GM19438 (cell line): Measurements from ENCODE around the gene CUX1.
"Not testable (repeated sequence)": the region's sequence is repeated elsewhere in the genome, so short reads cannot be mapped to it uniquely, and the experiment has no call there.

ENCODE experiments used
- ATAC-seq: cut with Tn5 transposase; IDR thresholded peaks from one replicate; pipeline ENCODE4 v1.9.1; 2021; ENCODE audit warnings: low read depth; ENCODE audit not compliant: unreplicated experiment

CUX1 gene

DNA sequence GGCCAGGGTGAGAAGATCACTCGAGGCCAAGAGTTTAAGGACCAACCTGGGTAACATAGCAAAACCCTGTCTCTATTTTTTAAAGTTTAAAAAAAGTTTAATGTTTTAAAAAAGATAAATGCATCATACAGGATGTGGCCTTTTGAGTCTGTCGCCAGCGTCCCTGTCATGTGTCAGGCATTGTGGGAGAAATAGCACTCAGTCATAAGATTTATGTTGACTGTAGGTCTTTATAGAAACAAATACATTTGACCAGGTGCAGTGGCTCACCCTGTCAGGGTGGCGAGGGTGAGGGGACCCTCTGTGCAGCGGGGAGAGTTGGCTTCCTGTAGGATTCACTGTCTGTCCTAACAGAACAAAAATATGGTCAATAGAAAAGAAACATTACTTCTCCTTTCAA is 405.8 kb downstream of the CUX1 start:
- no peak for ATAC-seq

DNA sequence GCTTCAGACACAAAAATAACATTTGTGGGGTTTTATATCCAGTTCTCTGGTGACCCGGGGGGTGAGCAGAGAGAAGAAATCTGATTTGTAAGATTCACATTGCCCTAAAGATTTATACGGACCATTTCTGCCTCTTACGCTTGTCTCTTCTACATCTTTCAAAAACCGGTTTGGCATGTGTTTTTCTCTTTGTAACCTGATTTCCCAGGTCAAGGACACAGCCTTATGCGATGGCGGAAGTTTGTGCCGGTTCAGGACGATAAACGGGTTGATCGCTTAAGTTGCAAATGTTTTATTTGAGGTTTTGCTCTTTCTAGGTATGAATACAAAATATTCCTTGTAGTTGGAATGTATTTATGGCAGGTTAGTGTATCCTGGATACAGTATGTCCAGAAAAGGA is 407.6 kb downstream of the CUX1 start:
- no peak for ATAC-seq

DNA sequence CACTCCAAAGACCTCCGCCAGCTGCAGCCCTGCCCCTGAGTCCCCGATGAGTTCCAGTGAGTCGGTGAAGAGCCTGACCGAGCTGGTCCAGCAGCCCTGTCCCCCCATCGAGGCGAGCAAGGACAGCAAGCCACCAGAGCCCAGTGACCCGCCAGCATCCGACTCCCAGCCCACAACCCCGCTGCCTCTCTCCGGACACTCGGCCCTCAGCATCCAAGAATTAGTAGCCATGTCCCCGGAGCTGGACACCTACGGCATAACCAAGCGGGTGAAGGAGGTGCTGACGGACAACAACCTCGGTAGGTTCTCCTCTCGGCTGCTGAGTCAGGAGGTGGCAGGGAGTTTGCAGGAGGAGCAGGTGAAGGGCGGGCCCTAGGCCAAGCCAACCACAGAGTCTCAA is 409.9 kb downstream of the CUX1 start:
- ATAC-seq, result no peak

GRCh38 chr7:102228935-102229334 is 411.5 kb downstream of the CUX1 start:
- no peak for ATAC-seq

GRCh38 chr7:102230162-102230561 is 412.7 kb downstream of the CUX1 start:
- ATAC-seq, result not testable (repeated sequence)

DNA sequence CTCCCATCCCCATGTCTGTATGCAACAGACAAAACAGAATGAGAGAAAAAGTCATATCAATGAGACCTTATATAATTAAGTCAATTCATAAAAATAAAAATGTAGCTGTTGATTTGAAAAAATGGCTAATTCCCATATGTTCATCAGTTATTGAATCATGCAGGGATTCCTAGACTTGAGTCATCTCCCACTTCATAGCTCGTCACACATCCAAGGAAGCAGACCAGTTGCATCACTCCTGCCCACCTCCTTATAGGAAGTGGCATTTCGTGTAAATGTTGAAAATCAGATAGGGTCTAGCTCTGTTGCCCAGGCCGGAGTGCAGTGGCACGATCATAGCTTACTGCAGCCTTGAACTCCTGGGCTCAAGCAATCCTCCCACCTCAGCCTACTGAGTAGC is 413.2 kb downstream of the CUX1 start:
- no peak for ATAC-seq

GRCh38 chr7:102232611-102233286 is 415.3 kb downstream of the CUX1 start:
- ATAC-seq, result no peak

- no peak for ATAC-seq
Measured at GRCh38 chr7:102234131-102234530, 416.7 kb downstream of the CUX1 start.

DNA sequence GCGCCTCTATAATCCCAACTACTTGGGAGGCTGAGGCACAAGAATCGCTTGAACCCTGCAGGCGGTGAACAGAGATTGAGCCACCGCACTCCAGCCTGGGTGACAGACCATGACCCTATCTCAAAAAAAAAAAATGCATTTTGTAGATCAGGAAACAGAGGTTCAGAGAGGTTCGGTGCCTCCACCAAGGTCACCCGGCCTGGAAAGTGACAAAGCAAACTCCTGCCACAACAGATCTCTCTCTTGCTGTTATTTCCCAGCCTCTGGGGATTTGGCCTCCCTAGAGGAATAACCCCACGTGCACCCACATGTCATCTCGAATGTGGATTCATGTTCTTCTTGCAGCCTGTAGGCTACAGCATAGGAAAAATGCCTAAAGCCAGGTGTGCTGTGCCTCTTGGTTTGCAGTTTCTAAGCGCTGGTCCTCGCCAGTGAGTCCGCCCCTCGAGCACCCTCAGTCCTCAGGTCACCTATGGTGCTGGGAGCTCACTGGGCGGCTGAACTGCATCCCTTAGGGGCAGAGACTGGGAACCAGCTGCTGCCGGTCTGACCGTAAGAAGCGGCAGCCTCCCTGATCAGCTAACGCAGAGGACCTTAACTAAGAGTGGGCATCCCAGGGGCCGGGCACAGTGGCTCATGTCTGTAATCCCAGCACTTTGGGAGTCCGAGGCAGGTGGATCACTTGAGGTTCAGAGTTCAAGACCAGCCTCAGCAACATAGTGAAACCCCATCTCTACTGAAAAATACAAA is 417.6 kb downstream of the CUX1 start:
- no peak for ATAC-seq

GRCh38 chr7:102236102-102236501 is 418.7 kb downstream of the CUX1 start:
- ATAC-seq, result no peak

- no peak for ATAC-seq
Measured at GRCh38 chr7:102236592-102237287, 419.3 kb downstream of the CUX1 start.

- no peak for ATAC-seq
Measured at GRCh38 chr7:102239206-102239820, 421.9 kb downstream of the CUX1 start.

DNA sequence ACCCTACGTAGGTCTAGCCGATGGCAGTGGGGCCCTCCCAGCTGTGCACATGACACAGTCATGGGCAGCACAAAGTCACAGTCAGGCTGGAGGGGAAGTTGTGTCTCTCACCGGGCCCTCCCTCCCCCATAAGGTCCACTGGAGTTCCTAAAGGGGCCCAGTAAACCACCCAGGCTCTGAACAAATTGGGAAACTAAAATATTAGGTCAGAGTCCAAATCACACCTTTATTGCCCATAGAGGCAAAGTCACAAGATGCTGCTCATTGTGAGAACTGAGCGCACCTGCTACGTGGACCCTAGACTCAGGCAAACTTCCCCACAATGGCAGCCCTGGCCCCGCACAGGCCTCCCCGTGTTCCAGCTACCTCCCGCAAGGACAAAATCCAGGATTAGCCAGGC is 424.0 kb downstream of the CUX1 start:
- ATAC-seq, result no peak

- ATAC-seq, result no peak
Measured at GRCh38 chr7:102244601-102245000, 427.2 kb downstream of the CUX1 start.

- no peak for ATAC-seq
Measured at GRCh38 chr7:102248081-102248455, 430.6 kb downstream of the CUX1 start.

GRCh38 chr7:102248456-102249395 is 431.3 kb downstream of the CUX1 start:
- no peak for ATAC-seq

GRCh38 chr7:102251531-102252365 is 434.3 kb downstream of the CUX1 start:
- no peak for ATAC-seq

DNA sequence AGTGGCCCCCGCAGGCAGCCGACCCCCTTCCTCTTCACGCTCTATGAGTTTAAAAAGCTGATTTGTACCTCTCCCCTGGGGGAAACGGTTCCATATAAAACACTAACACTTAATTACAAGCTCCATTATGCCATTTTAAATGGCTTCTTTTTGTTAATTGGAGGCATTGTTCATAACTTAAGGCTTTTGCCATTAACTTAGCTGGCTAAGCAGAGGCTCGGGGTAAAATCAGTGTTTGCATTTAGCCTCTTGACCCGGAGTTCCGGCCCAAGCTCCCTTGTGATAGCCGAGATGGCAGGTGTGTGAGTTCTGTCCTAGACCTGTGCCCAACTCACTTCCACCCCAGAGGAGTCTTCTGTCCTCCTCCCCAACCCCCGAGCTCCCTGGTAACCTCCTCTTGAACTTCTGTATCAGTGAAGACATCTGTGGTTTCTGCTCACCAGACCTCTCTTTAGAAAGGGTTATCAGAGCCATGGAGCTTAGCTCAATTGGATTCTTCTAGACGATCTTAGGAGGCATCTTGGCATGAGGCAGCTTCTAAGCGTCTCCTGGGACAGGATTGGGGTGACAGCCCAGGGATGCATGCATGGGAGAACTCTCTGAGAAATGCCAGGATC is 435.0 kb downstream of the CUX1 start:
- ATAC-seq, result no peak
